B cell (primary cell): ENCODE results near the gene ADARB2. TPM values are rescaled to one million over a fixed set of nuclear protein-coding genes. Genes with fewer than 3 reads are reported as not detected.

Source experiments
- ATAC-seq: fragments of 200-7000 bp; cut with Tn5 transposase; one replicate; pipeline ENCODE4 v1.10.0; 2021; ENCODE audit warnings: low read depth, mild to moderate bottlenecking, moderate number of reproducible peaks, moderate library complexity
- CTCF ChIA-PET: fragments of 350-600 bp; sonication (Branson Sonifier 250); formaldehyde crosslinking; loops from one replicate; lab custom pipeline; 2021; ENCODE audit warnings: antibody characterized with exemption, inconsistent platforms; lab: Charles Lee
- POLR2A ChIA-PET: fragments of 350-600 bp; sonication (Branson Sonifier 250); formaldehyde crosslinking; loops from one replicate; lab custom pipeline; 2021; ENCODE audit warnings: antibody characterized with exemption; lab: Charles Lee
- DNase-seq: peaks from one replicate; pipeline ENCODE4 v3.0.0; 2013
- H2AFZ ChIP-seq: 2 replicates; pipeline ENCODE4 v1.6.1; 2012; ENCODE audit warnings: mild to moderate bottlenecking, low read depth, low read length; ENCODE audit not compliant: insufficient read depth, poor library complexity, severe bottlenecking
- H3K27ac ChIP-seq, 2 donors: 1 replicate in 1 of 2; 2 replicates in 1 of 2; pipeline ENCODE4 v1.5.1; 2012 to 2013; ENCODE audit warnings: low read length in 2 of 2, mild to moderate bottlenecking in 2 of 2, moderate library complexity in 1 of 2
- H3K27me3 ChIP-seq, 4 experiments: fragments of 200-600 bp in 1 of 4; sonication (generic) in 1 of 4; replicated peaks in 1 of 4; 1 replicate in 2 of 4; 2 replicates in 2 of 4; pipeline versions ENCODE4 v1.6.1 to v1.7.0; 2013 to 2016; ENCODE audit warnings: low read length in 3 of 4, mild to moderate bottlenecking in 2 of 4, mixed read lengths in 1 of 4, moderate library complexity in 1 of 4; ENCODE audit not compliant: insufficient read depth in 4 of 4, control insufficient read depth in 3 of 4; ENCODE audit errors: control extremely low read depth in 1 of 4
- H3K36me3 ChIP-seq, 2 experiments: replicated peaks in 1 of 2; 1 replicate in 1 of 2; 2 replicates in 1 of 2; pipeline versions ENCODE4 v1.6.1 to v1.7.1; 2013; ENCODE audit warnings: low read length in 1 of 2; ENCODE audit not compliant: insufficient read depth in 2 of 2, control insufficient read depth in 1 of 2; ENCODE audit errors: control extremely low read depth in 1 of 2, extremely low read depth in 1 of 2
- H3K4me1 ChIP-seq, 2 donors: fragments of 200-600 bp in 1 of 2; sonication (generic) in 1 of 2; 1 replicate in 1 of 2; 2 replicates in 1 of 2; pipeline versions ENCODE4 v1.5.1 to v1.6.1; 2013 to 2017; ENCODE audit warnings: low read length in 2 of 2; ENCODE audit not compliant: control insufficient read depth in 2 of 2, insufficient read depth in 2 of 2
- H3K4me2 ChIP-seq: replicated peaks from 2 replicates; pipeline ENCODE3; 2012; ENCODE audit warnings: mild to moderate bottlenecking, low read depth, low read length; ENCODE audit not compliant: poor library complexity, severe bottlenecking
- H3K4me3 ChIP-seq, 5 experiments: fragments of 200-600 bp in 1 of 5; sonication (generic) in 1 of 5; 1 replicate in 3 of 5; 2 replicates in 2 of 5; pipeline versions ENCODE4 v1.5.1 to v1.7.0; 2011 to 2016; ENCODE audit warnings: low read length in 4 of 5, mild to moderate bottlenecking in 4 of 5, low read depth in 2 of 5, control low read depth in 1 of 5, moderate library complexity in 1 of 5; ENCODE audit not compliant: insufficient read depth in 1 of 5; ENCODE audit errors: control extremely low read depth in 1 of 5, extremely low read depth in 1 of 5
- H3K79me2 ChIP-seq: fragments of 200-600 bp; sonication (generic); one replicate; pipeline ENCODE4 v1.6.0; 2016; ENCODE audit warnings: low read length; ENCODE audit not compliant: control insufficient read depth, insufficient read depth
- H3K9ac ChIP-seq: fragments of 200-600 bp; sonication (generic); 2 replicates; pipeline ENCODE4 v1.6.1; 2017; ENCODE audit warnings: mild to moderate bottlenecking, low read length, moderate library complexity
- H3K9me3 ChIP-seq, 3 donors: one replicate each; pipeline versions ENCODE4 v1.6.1 to v1.7.1; 2013; ENCODE audit warnings: low read length in 2 of 3; ENCODE audit not compliant: control insufficient read depth in 2 of 3, insufficient read depth in 1 of 3; ENCODE audit errors: control extremely low read depth in 1 of 3
- H4K20me1 ChIP-seq: 2 replicates; pipeline ENCODE4 v1.6.0; 2012; ENCODE audit warnings: mild to moderate bottlenecking, low read length; ENCODE audit not compliant: insufficient read depth, control insufficient read depth, poor library complexity, severe bottlenecking
- H3K27ac Mint-ChIP-seq: one replicate; pipeline ENCODE4 v1.8.0; 2021; ENCODE audit warnings: mixed read lengths
- H3K27me3 Mint-ChIP-seq: one replicate; pipeline ENCODE4 v1.8.0; 2021; ENCODE audit warnings: mixed read lengths
- H3K4me1 Mint-ChIP-seq: one replicate; pipeline ENCODE4 v1.8.0; 2021; ENCODE audit warnings: mixed read lengths
- H3K4me3 Mint-ChIP-seq: one replicate; pipeline ENCODE4 v1.8.0; 2021; ENCODE audit warnings: mixed read lengths
- H3K9me3 Mint-ChIP-seq: one replicate; pipeline ENCODE4 v1.8.0; 2022; ENCODE audit warnings: mixed read lengths; ENCODE audit not compliant: insufficient read depth
- CTCF ChIP-seq: fragments of 200-600 bp; IDR thresholded peaks from one replicate; pipeline ENCODE4 v1.8.0; 2022; ENCODE audit warnings: antibody characterized with exemption, mild to moderate bottlenecking
- EZH2 ChIP-seq: IDR thresholded peaks from 2 replicates; pipeline ENCODE4 v1.6.1; 2012; ENCODE audit warnings: borderline replicate concordance, low read depth, mild to moderate bottlenecking, moderate library complexity, low read length; ENCODE audit not compliant: insufficient read depth, poor library complexity, severe bottlenecking
- WGBS: methylation state at CpG from one replicate; pipeline ENCODE4 v1.1.5; 2013; ENCODE audit warnings: missing lambda C conversion rate; ENCODE audit not compliant: insufficient coverage; 5-methylcytosine and 5-hydroxymethylcytosine counted together
- intact Hi-C: fragments of 100-400 bp; cut with micrococcal nuclease; formaldehyde crosslinking; loops from one replicate; pipeline ENCODE4 v1.10.0; 2022
- polyA plus RNA-seq: library from polyadenylated mRNA; depleted of rRNA; stranded (reverse); fragments of >200 nt; gene quantifications from 2 replicates; pipeline ENCODE4 v1.2.3, GENCODE V29; 2012
- total RNA-seq, 2 donors: library from RNA; stranded (reverse); fragments of 120-200 nt in 1 of 2; gene quantifications; 1 replicate in 1 of 2; 2 replicates in 1 of 2; pipeline versions ENCODE4 v1.2.3 to v1.2.4, GENCODE V29; 2013 to 2022

ADARB2 gene
- total and polyA plus RNA-seq, 2 donors (not counting 1 experiment from before 2014, with no cell fraction given), result 0.13 to 0.96 TPM

GRCh38 chr10:1570416-1571051, 166.8 kb downstream of the ADARB2 start:
- no peak overlapping the region for H2AFZ ChIP-seq
- ChIA-PET POLR2A (no interaction called here), CTCF (no interaction called here)
- no peak overlapping the region for H3K9ac ChIP-seq
- no peak for TF ChIP-seq EZH2
- no peak for TF ChIP-seq CTCF
- no peak overlapping the region for H3K27ac ChIP-seq
- DNase-seq, result no peak
- H3K27me3 ChIP-seq, result peaks cover 0 to 21% (median 2%) of the 10 kb centered on the region in 4 experiments
- no peaks in the 10 kb centered on the region for H3K9me3 Mint-ChIP-seq
- 74% methylated on average over 10 of the region's 10 CpGs for WGBS
- no peak for ATAC-seq
- H3K4me3 Mint-ChIP-seq, result no peak overlapping the region
- peaks cover 37% of the 10 kb centered on the region for H3K27me3 Mint-ChIP-seq
- H3K4me1 Mint-ChIP-seq, result peaks cover 21% of the 10 kb centered on the region
- no peaks in the 10 kb centered on the region for H3K36me3 ChIP-seq
- H3K9me3 ChIP-seq, result peaks cover 0 to 11% (median 0%) of the 10 kb centered on the region in 3 donors
- H3K27ac Mint-ChIP-seq, result peak overlapping the region; percentile 26
- H3K4me3 ChIP-seq, result no peak overlapping the region
- no peak overlapping the region for H3K4me2 ChIP-seq
- peaks cover 10 to 11% of the 10 kb centered on the region in 2 donors for H3K4me1 ChIP-seq
- no peaks in the 10 kb centered on the region for H4K20me1 ChIP-seq
- no peaks in the 10 kb centered on the region for H3K79me2 ChIP-seq
- intact Hi-C loops, result no loop called here

DNA sequence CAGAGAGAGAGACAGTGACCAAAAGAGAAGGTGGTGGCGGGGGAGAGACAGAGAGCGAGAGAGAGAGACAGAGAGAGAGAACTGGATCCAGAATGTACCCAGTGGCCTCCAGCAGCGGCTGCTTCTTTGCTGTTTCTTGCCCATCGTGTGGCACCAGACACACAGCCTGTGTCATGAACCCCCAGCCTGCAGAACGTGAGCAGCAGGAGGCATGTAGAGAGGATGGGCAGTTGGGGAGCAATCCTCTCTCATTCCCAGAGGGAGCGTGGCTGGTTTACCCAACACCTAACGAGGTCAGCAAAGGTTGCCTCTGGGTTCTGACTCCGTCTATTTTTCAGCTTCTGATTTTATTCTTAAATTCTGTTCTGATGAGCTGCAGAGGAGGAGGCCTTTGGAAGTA, 168.1 kb downstream of the ADARB2 start:
- ATAC-seq (no peak), DNase-seq (no peak)
- Mint-ChIP-seq H3K4me1 (peaks cover 11% of the 10 kb centered on the region), H3K9me3 (no peaks in the 10 kb centered on the region), H3K27me3 (peaks cover 33% of the 10 kb centered on the region), H3K4me3 (no peak overlapping the region), H3K27ac (no peak overlapping the region)
- H3K27ac ChIP-seq, result no peak overlapping the region
- H3K4me3 ChIP-seq, result no peak overlapping the region
- H3K9me3 ChIP-seq, result peaks cover 0 to 9% (median 0%) of the 10 kb centered on the region in 3 donors
- TF ChIP-seq CTCF (no peak), EZH2 (no peak)
- no peak overlapping the region for H3K9ac ChIP-seq
- POLR2A ChIA-PET, result no interaction called here
- H3K79me2 ChIP-seq, result no peaks in the 10 kb centered on the region
- no peaks in the 10 kb centered on the region for H3K36me3 ChIP-seq
- peaks cover 0 to 18% (median 2%) of the 10 kb centered on the region in 4 experiments for H3K27me3 ChIP-seq
- no peaks in the 10 kb centered on the region for H3K4me1 ChIP-seq
- no peaks in the 10 kb centered on the region for H4K20me1 ChIP-seq
- no peak overlapping the region for H3K4me2 ChIP-seq
- 93% methylated on average over 4 of the region's 8 CpGs for WGBS
- CTCF ChIA-PET, result no interaction called here
- intact Hi-C loops, result no loop called here
- no peak overlapping the region for H2AFZ ChIP-seq
